Measurements from ENCODE around the gene SAMD10. TPM values are rescaled to one million over a fixed set of nuclear protein-coding genes. Genes with fewer than 3 reads are reported as not detected.

SAMD10 gene
- 1 to 10 TPM in 2 of 4 donors, under 1 TPM in 2; 0.62 to 4.6 (median 1.9) TPM for total RNA-seq

DNA sequence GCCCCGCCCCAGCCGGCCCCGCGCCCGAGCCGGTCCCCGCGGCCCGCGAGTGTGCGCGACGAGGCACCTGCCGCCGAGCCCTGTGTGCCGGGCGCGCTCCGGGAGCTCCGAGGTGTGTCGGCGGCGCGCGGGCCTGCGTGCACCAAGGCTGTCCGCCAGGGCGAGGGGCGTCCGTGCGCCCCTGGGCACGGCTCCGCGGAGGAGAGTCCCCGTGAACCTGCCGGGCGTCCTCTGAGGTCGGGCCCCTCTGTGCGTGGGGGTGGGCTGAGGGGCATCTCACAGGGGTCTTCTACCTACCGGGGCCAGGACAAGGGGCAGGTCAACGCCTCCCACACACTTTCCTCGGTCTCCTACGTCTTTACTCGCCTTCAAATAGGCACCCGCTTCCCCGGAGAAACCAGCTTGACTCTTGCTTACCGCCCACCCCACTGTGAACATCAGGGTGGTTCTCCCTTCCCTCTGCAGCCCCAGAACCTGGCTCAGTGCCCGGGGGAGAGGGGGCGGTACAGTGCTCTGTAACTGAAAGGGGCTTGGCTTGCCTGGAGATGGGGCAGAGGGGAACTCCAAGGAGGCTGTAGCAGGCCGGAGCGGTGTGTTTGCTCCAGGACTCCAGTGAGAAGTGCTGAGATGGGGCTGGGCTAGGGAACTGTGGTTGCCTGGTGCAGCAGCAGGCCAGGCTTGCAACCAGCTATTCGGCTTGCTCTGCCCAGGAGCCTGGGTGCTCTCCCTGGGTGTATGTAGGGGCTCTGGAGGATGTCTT, at the start of gene SAMD10:
TSS of gene SAMD10 (minus strand) at position 86 of the 760 bp plus-strand sequence. CDS start 175 bp downstream, outside the sequence.
- H3K36me3 ChIP-seq = peaks cover 0 to 22% of the 10 kb centered on the region in 2 donors
- WGBS, 2 donors (ENCODE audit: low coverage in 1 of 2) = no CpG with 5 or more reads among the region's 52 CpGs
- peak within 1 kb of the TSS; percentile 69 to 71 for H3K4me3 ChIP-seq
- peak within 1 kb of the TSS; percentile 8 to 88 (median 86) for H3K27ac ChIP-seq
- H3K4me1 ChIP-seq = peaks cover 0 to 59% (median 40%) of the 10 kb centered on the region in 3 donors
- H3K27me3 ChIP-seq = no peaks in the 10 kb centered on the region
- ATAC-seq = no peak
- no peaks in the 10 kb centered on the region for H3K9me3 ChIP-seq
- TF ChIP-seq, protein P1, sequence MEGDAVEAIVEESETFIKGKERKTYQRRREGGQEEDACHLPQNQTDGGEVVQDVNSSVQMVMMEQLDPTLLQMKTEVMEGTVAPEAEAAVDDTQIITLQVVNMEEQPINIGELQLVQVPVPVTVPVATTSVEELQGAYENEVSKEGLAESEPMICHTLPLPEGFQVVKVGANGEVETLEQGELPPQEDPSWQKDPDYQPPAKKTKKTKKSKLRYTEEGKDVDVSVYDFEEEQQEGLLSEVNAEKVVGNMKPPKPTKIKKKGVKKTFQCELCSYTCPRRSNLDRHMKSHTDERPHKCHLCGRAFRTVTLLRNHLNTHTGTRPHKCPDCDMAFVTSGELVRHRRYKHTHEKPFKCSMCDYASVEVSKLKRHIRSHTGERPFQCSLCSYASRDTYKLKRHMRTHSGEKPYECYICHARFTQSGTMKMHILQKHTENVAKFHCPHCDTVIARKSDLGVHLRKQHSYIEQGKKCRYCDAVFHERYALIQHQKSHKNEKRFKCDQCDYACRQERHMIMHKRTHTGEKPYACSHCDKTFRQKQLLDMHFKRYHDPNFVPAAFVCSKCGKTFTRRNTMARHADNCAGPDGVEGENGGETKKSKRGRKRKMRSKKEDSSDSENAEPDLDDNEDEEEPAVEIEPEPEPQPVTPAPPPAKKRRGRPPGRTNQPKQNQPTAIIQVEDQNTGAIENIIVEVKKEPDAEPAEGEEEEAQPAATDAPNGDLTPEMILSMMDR (IDR thresholded peaks at IDR 0.05) = peak in 2 of 4 experiments; percentile 40 to 42
- no peak for TF ChIP-seq POLR2AphosphoS5 (IDR thresholded peaks at IDR 0.05)

DNA sequence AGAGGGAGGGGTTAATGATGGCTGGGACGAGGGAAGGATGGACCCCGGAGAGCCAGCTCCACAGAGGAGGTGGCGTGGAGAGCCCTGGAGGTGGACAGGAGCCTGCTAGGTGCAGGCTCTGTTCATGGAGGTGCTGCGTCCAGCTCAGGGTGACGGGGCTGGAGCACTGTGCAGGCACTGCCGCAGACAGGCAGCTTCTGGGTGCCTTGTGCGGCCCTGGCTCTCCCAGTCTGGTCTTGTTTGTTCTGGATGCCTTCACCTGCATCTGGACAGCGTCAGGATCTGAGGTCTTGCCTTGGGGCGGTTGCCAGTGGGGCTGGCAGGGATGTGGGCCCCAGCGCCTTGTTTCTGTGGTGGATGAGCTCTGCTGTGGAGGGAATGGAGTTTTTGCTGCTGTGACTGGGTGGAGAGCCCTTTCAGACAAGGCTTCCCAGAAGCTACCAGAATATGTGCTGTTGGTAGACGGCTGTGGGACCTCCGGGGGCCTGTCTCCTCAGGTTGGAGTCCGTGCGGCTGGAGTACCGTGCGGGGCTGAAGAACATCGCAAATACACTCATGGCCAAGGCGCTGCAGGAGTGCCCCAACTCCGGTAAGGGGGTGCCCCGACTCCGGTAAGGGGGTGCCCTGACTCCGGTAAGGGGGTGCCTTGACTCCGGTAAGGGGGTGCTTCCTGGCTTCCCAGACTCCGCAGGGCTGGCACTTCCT, 48.7 kb upstream of the SAMD10 start:
- TF ChIP-seq POLR2AphosphoS5 (IDR thresholded peaks at IDR 0.05) = peak; percentile 67
- TF ChIP-seq, protein P1 (IDR thresholded peaks at IDR 0.05) = no peak
- no peak for TF ChIP-seq POLR2A (IDR thresholded peaks at IDR 0.05)
- no peak for TF ChIP-seq EP300 (IDR thresholded peaks at IDR 0.05)
- H3K27ac ChIP-seq = no peak overlapping the region
- H3K4me3 ChIP-seq = no peak overlapping the region
- no peak for ATAC-seq
- no peaks in the 10 kb centered on the region for H3K9me3 ChIP-seq
- no peaks in the 10 kb centered on the region for H3K27me3 ChIP-seq
- WGBS, 2 donors (ENCODE audit: low coverage in 1 of 2) = 64 to 73% methylated on average over 3 to 8 of the region's 24 CpGs
- no peaks in the 10 kb centered on the region for H3K4me1 ChIP-seq
- peaks cover 0 to 100% of the 10 kb centered on the region in 2 donors for H3K36me3 ChIP-seq

DNA sequence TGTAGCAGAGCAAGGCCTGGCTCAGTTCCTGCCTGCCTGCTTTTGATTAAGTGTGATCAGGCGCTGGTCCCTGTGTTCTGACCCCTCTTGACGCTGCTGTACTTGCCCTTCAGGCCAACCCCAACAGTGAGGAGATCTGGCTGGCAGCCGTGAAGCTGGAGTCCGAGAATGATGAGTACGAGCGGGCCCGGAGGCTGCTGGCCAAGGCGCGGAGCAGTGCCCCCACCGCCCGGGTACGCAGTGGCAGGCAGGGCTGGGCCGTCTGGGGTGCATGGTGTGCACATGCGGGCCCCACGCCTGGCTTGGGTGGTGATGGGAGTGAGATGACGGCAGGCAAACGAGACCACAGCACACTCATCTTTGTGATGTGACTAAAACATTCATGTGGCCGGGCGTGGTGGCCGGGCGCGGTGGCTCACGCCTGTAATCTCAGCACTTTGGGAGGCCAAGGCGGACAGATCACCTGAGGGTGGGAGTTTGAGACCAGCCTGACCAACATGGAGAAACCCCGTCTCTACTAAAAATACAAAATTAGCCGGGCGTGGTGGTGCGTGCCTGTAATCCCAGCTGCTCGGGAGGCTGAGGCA, 46.5 kb upstream of the SAMD10 start:
- Histone ChIP-seq H3K27me3 (no peaks in the 10 kb centered on the region), H3K27ac (no peak overlapping the region), H3K9me3 (no peaks in the 10 kb centered on the region), H3K4me3 (no peak overlapping the region), H3K36me3 (peaks cover 0 to 100% of the 10 kb centered on the region in 2 donors), H3K4me1 (no peaks in the 10 kb centered on the region)
- TF ChIP-seq POLR2A (IDR thresholded peaks at IDR 0.05) = no peak
- TF ChIP-seq EP300 (IDR thresholded peaks at IDR 0.05) = no peak
- TF ChIP-seq, protein P1 (IDR thresholded peaks at IDR 0.05) = no peak
- TF ChIP-seq POLR2AphosphoS5 (IDR thresholded peaks at IDR 0.05) = no peak
- no peak for ATAC-seq
- 100% methylated on average over 5 to 6 of the region's 29 CpGs for WGBS, 2 donors (ENCODE audit: low coverage in 1 of 2)

DNA sequence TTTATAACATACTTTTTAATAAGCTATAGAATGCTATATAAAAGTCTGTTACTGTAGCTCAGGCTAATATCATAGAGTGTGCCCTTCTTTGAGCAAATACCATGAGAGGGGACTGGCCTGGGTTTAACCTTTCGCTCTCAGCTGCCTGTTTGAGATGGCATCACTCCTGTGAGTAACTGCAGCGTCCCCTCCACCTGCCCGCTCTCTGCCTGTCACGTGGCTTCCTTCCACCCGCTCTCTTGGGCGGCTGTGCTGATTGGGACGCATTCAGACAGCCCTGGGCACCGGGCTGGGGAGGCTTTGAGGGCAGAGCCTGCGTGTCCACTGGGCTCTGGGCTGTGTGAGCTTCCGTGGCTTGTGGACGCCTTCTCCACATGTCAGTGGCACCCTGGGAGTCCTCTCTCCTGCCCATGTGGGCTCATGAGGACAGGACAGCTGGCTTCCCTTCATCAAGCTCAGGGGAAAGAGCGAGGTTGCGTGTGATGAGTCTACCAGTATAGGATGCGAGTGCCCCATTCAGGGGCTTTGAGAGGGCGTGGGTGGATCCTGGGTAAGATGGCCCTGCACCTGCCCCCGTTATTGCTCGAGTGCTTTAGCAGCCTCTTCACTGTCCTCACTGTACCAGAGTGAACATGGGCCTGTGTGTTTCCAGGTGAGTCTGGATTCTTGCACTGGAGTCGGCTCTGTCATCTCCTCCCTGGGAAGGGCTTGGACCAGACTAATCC, 45.8 kb upstream of the SAMD10 start:
- Histone ChIP-seq H3K9me3 (no peaks in the 10 kb centered on the region), H3K36me3 (peaks cover 0 to 100% of the 10 kb centered on the region in 2 donors), H3K27me3 (no peaks in the 10 kb centered on the region), H3K4me3 (no peak overlapping the region), H3K27ac (no peak overlapping the region), H3K4me1 (no peaks in the 10 kb centered on the region)
- 88 to 100% methylated on average over 4 to 9 of the region's 18 CpGs for WGBS, 2 donors (ENCODE audit: low coverage in 1 of 2)
- ATAC-seq = no peak
- no peak for TF ChIP-seq POLR2AphosphoS5 (IDR thresholded peaks at IDR 0.05)
- no peak for TF ChIP-seq POLR2A (IDR thresholded peaks at IDR 0.05)
- TF ChIP-seq, protein P1 (IDR thresholded peaks at IDR 0.05) = no peak
- no peak for TF ChIP-seq EP300 (IDR thresholded peaks at IDR 0.05)
